ENCODE data around the gene KLHL29.

KLHL29 gene

GRCh38 chr2:23698116-23698693 is 313.2 kb downstream of the KLHL29 start:
- DNase-seq (ENCODE audit: low spot score): no peak
- no peak overlapping the region for H3K23ac ChIP-seq (ENCODE audit: low read depth, low read length, poor library complexity)
- H4K91ac ChIP-seq (ENCODE audit: low read depth, low read length, poor library complexity): no peak overlapping the region
- H2BK5ac ChIP-seq (ENCODE audit: low read length): no peak overlapping the region
- no peak overlapping the region for H3K27ac ChIP-seq (replicated peaks; ENCODE audit: low read length)
- no CpG with 5 or more reads among the region's 6 CpGs for WGBS, 2 donors (ENCODE audit: extremely low coverage in 2 of 2, insufficient read length in 2 of 2, insufficient replicate concordance in 1 of 2)
- no peak overlapping the region for H2BK120ac ChIP-seq (ENCODE audit: low read depth, low read length)
- no peak overlapping the region for H2AFZ ChIP-seq (ENCODE audit: low read length)
- H3K4me1 ChIP-seq (ENCODE audit: control insufficient read depth in 2 of 2, insufficient read depth in 1 of 2, low read depth in 1 of 2, low read length in 2 of 2): no peaks in the 10 kb centered on the region
- H2AK5ac ChIP-seq (ENCODE audit: low read depth, low read length): no peak overlapping the region
- H3K36me3 ChIP-seq (replicated peaks in 1 of 2; ENCODE audit: control insufficient read depth in 2 of 2, insufficient read depth in 2 of 2, low read length in 2 of 2): peaks cover 4 to 69% of the 10 kb centered on the region in 2 donors
- H3K14ac ChIP-seq (ENCODE audit: low read length): no peak overlapping the region
- no peak overlapping the region for H3K9ac ChIP-seq (ENCODE audit: low read depth, low read length, poor library complexity)
- no peak overlapping the region for H4K8ac ChIP-seq (ENCODE audit: low read depth, low read length)
- H3K9me3 ChIP-seq (replicated peaks in 1 of 2; ENCODE audit: control insufficient read depth in 2 of 2, insufficient read depth in 1 of 2, low read depth in 1 of 2, low read length in 2 of 2): peaks cover 2 to 19% of the 10 kb centered on the region in 2 donors
- no peak overlapping the region for H3K4ac ChIP-seq (ENCODE audit: low read length)
- peak overlapping the region; percentile 59 for H3K18ac ChIP-seq (ENCODE audit: low read length)
- no peak overlapping the region for H2BK12ac ChIP-seq (ENCODE audit: low read length)
- H3K4me2 ChIP-seq (ENCODE audit: insufficient read depth, low read length, poor library complexity, severe bottlenecking): no peak overlapping the region
- H3K4me3 ChIP-seq (ENCODE audit: low read length in 2 of 2): no peak overlapping the region
- no peaks in the 10 kb centered on the region for H3K79me1 ChIP-seq (ENCODE audit: low read depth, low read length)
- H2BK15ac ChIP-seq (ENCODE audit: low read length): no peak overlapping the region
- H3K27me3 ChIP-seq (ENCODE audit: control insufficient read depth in 3 of 3, insufficient read depth in 3 of 3, low read depth in 1 of 3, low read length in 3 of 3): no peaks in the 10 kb centered on the region

DNA sequence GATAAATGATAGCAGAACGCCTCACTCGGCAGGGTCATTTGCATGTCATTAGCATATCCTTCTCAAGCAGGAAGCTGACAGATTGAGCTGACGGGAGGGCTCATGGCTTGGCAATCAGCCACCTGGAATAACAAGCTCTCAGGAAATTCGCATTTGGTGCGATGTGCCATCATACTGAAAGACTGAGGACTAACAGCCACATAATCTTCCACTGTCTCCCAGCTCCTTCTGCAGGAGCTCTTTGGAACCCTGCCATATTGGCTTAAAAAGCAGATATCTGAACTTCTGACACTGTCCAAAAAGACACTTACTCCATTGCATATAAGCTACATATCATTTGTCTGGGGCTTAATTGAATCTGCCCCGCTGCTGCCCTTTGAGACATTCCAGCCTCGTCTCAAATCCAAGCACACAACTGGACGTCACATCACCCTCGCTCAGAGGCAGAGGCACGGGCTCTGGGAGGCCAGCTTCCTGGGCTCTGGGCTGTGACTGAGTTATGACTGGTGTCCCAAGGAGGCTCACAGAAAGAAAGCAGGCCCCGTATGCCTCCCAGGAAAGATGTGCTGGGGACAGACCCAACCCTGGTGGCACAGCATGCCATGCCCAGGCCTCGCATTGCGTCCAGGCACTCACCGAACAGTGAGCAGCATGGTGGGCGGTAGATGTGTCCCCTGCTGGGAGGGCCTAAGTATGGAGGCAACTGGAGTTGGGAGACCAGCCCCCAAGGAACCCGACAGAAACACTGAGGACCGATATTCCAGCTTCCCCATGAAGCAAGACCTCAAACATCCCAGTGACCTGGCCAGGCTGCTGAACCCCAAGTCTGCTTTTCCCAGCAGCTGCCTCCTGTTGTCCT is 314.0 kb downstream of the KLHL29 start:
- Histone ChIP-seq H2AFZ (ENCODE audit: low read length) (no peak overlapping the region), H3K4me1 (ENCODE audit: control insufficient read depth in 2 of 2, insufficient read depth in 1 of 2, low read depth in 1 of 2, low read length in 2 of 2) (no peaks in the 10 kb centered on the region), H3K27me3 (ENCODE audit: control insufficient read depth in 3 of 3, insufficient read depth in 3 of 3, low read depth in 1 of 3, low read length in 3 of 3) (no peaks in the 10 kb centered on the region), H4K91ac (ENCODE audit: low read depth, low read length, poor library complexity) (no peak overlapping the region), H3K18ac (ENCODE audit: low read length) (no peak overlapping the region), H3K27ac (replicated peaks; ENCODE audit: low read length) (no peak overlapping the region), H3K9me3 (replicated peaks in 1 of 2; ENCODE audit: control insufficient read depth in 2 of 2, insufficient read depth in 1 of 2, low read depth in 1 of 2, low read length in 2 of 2) (peaks cover 2 to 19% of the 10 kb centered on the region in 2 donors), H3K79me1 (ENCODE audit: low read depth, low read length) (no peaks in the 10 kb centered on the region), H3K14ac (ENCODE audit: low read length) (no peak overlapping the region), H2BK12ac (ENCODE audit: low read length) (no peak overlapping the region), H3K9ac (ENCODE audit: low read depth, low read length, poor library complexity) (no peak overlapping the region), H2BK5ac (ENCODE audit: low read length) (no peak overlapping the region), H3K36me3 (replicated peaks in 1 of 2; ENCODE audit: control insufficient read depth in 2 of 2, insufficient read depth in 2 of 2, low read length in 2 of 2) (peaks cover 4 to 76% of the 10 kb centered on the region in 2 donors), H2BK15ac (ENCODE audit: low read length) (no peak overlapping the region), H3K4me3 (ENCODE audit: low read length in 2 of 2) (no peak overlapping the region), H4K8ac (ENCODE audit: low read depth, low read length) (no peak overlapping the region), H3K4me2 (ENCODE audit: insufficient read depth, low read length, poor library complexity, severe bottlenecking) (no peak overlapping the region), H3K23ac (ENCODE audit: low read depth, low read length, poor library complexity) (no peak overlapping the region), H2AK5ac (ENCODE audit: low read depth, low read length) (no peak overlapping the region), H3K4ac (ENCODE audit: low read length) (no peak overlapping the region), H2BK120ac (ENCODE audit: low read depth, low read length) (no peak overlapping the region)
- DNase-seq (ENCODE audit: low spot score): no peak
- WGBS, 2 donors (ENCODE audit: extremely low coverage in 2 of 2, insufficient read length in 2 of 2, insufficient replicate concordance in 1 of 2): no CpG with 5 or more reads among the region's 17 CpGs

DNA sequence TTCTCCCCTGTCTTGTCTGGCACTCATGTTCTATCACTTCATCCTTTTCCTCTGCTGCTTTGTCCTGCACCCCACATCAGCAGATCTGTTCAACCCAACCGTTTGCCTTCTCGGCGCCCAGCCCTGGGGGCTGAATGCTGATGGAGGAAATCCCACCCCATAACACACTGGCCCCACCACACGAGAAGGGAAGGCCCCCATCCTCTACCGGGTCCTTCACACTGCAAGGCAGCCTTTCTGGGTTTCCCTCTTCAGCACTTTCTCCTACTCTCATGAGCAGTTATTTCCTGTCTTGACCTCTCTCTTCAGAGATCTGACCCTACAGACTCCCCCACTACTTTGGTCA is 314.6 kb downstream of the KLHL29 start:
- Histone ChIP-seq H3K4me1 (ENCODE audit: control insufficient read depth in 2 of 2, insufficient read depth in 1 of 2, low read depth in 1 of 2, low read length in 2 of 2) (no peaks in the 10 kb centered on the region), H2AK5ac (ENCODE audit: low read depth, low read length) (no peak overlapping the region), H3K4me3 (ENCODE audit: low read length in 2 of 2) (no peak overlapping the region), H3K27me3 (ENCODE audit: control insufficient read depth in 3 of 3, insufficient read depth in 3 of 3, low read depth in 1 of 3, low read length in 3 of 3) (no peaks in the 10 kb centered on the region), H3K18ac (ENCODE audit: low read length) (no peak overlapping the region), H2BK5ac (ENCODE audit: low read length) (no peak overlapping the region), H3K79me1 (ENCODE audit: low read depth, low read length) (no peaks in the 10 kb centered on the region), H2BK15ac (ENCODE audit: low read length) (no peak overlapping the region), H3K14ac (ENCODE audit: low read length) (no peak overlapping the region), H3K27ac (replicated peaks; ENCODE audit: low read length) (no peak overlapping the region), H3K4me2 (ENCODE audit: insufficient read depth, low read length, poor library complexity, severe bottlenecking) (no peak overlapping the region), H2BK12ac (ENCODE audit: low read length) (no peak overlapping the region), H2BK120ac (ENCODE audit: low read depth, low read length) (no peak overlapping the region), H4K8ac (ENCODE audit: low read depth, low read length) (no peak overlapping the region), H4K91ac (ENCODE audit: low read depth, low read length, poor library complexity) (no peak overlapping the region), H3K36me3 (replicated peaks in 1 of 2; ENCODE audit: control insufficient read depth in 2 of 2, insufficient read depth in 2 of 2, low read length in 2 of 2) (peaks cover 4 to 74% of the 10 kb centered on the region in 2 donors), H3K9ac (ENCODE audit: low read depth, low read length, poor library complexity) (no peak overlapping the region), H2AFZ (ENCODE audit: low read length) (no peak overlapping the region), H3K23ac (ENCODE audit: low read depth, low read length, poor library complexity) (no peak overlapping the region), H3K9me3 (replicated peaks in 1 of 2; ENCODE audit: control insufficient read depth in 2 of 2, insufficient read depth in 1 of 2, low read depth in 1 of 2, low read length in 2 of 2) (peaks cover 2 to 19% of the 10 kb centered on the region in 2 donors), H3K4ac (ENCODE audit: low read length) (no peak overlapping the region)
- no CpG with 5 or more reads among the region's 5 CpGs for WGBS, 2 donors (ENCODE audit: extremely low coverage in 2 of 2, insufficient read length in 2 of 2, insufficient replicate concordance in 1 of 2)
- no peak for DNase-seq (ENCODE audit: low spot score)

GRCh38 chr2:23700627-23701026 is 315.6 kb downstream of the KLHL29 start:
- WGBS, 2 donors (ENCODE audit: extremely low coverage in 2 of 2, insufficient read length in 2 of 2, insufficient replicate concordance in 1 of 2): no CpG with 5 or more reads among the region's 5 CpGs

More at GRCh38 chr2:23700627-23701026, 315.6 kb downstream of the KLHL29 start:
- H3K4ac ChIP-seq (ENCODE audit: low read length): no peak overlapping the region
- no peak overlapping the region for H3K18ac ChIP-seq (ENCODE audit: low read length)
- H2BK12ac ChIP-seq (ENCODE audit: low read length): no peak overlapping the region
- no peaks in the 10 kb centered on the region for H3K27me3 ChIP-seq (ENCODE audit: control insufficient read depth in 3 of 3, insufficient read depth in 3 of 3, low read depth in 1 of 3, low read length in 3 of 3)
- no peak overlapping the region for H2AK5ac ChIP-seq (ENCODE audit: low read depth, low read length)
- H2AFZ ChIP-seq (ENCODE audit: low read length): no peak overlapping the region
- no peaks in the 10 kb centered on the region for H3K4me1 ChIP-seq (ENCODE audit: control insufficient read depth in 2 of 2, insufficient read depth in 1 of 2, low read depth in 1 of 2, low read length in 2 of 2)
- H4K91ac ChIP-seq (ENCODE audit: low read depth, low read length, poor library complexity): no peak overlapping the region
- peaks cover 4 to 68% of the 10 kb centered on the region in 2 donors for H3K36me3 ChIP-seq (replicated peaks in 1 of 2; ENCODE audit: control insufficient read depth in 2 of 2, insufficient read depth in 2 of 2, low read length in 2 of 2)
- peaks cover 2 to 19% of the 10 kb centered on the region in 2 donors for H3K9me3 ChIP-seq (replicated peaks in 1 of 2; ENCODE audit: control insufficient read depth in 2 of 2, insufficient read depth in 1 of 2, low read depth in 1 of 2, low read length in 2 of 2)
- no peak overlapping the region for H3K23ac ChIP-seq (ENCODE audit: low read depth, low read length, poor library complexity)
- no peak overlapping the region for H2BK15ac ChIP-seq (ENCODE audit: low read length)
- H3K14ac ChIP-seq (ENCODE audit: low read length): no peak overlapping the region
- no peak overlapping the region for H2BK120ac ChIP-seq (ENCODE audit: low read depth, low read length)
- no peak overlapping the region for H3K27ac ChIP-seq (replicated peaks; ENCODE audit: low read length)
- H3K4me3 ChIP-seq (ENCODE audit: low read length in 2 of 2): no peak overlapping the region
- H4K8ac ChIP-seq (ENCODE audit: low read depth, low read length): no peak overlapping the region
- no peak overlapping the region for H2BK5ac ChIP-seq (ENCODE audit: low read length)
- no peak overlapping the region for H3K9ac ChIP-seq (ENCODE audit: low read depth, low read length, poor library complexity)
- H3K4me2 ChIP-seq (ENCODE audit: insufficient read depth, low read length, poor library complexity, severe bottlenecking): no peak overlapping the region
- no peak for DNase-seq (ENCODE audit: low spot score)
- no peaks in the 10 kb centered on the region for H3K79me1 ChIP-seq (ENCODE audit: low read depth, low read length)
